Activated T-helper 1 cell treated with Interleukin-2 at 50 U/mL for 16 hours (primary cell): ENCODE results near the gene CABLES2.

Experiments used
- DNase-seq: peaks from one replicate; pipeline ENCODE4 v3.0.0-alpha.2; 2020; ENCODE audit warnings: low read depth

CABLES2 gene

GRCh38 chr20:62405108-62405980 lies 1.7 kb downstream of the CABLES2 start:
- DNase-seq, result no peak

GRCh38 chr20:62404761-62405107 lies 2.4 kb downstream of the CABLES2 start:
- DNase-seq, result no peak

- DNase-seq, result no peak
These were observed 2.9 kb downstream of the CABLES2 start for GRCh38 chr20:62404112-62404665.

GRCh38 chr20:62403331-62403730 lies 3.8 kb downstream of the CABLES2 start:
- no peak for DNase-seq

GRCh38 chr20:62402456-62403150 lies 4.5 kb downstream of the CABLES2 start:
- DNase-seq, result no peak

GRCh38 chr20:62401331-62401779 lies 5.7 kb downstream of the CABLES2 start:
- DNase-seq, result no peak

GRCh38 chr20:62400541-62400940 lies 6.5 kb downstream of the CABLES2 start:
- DNase-seq, result no peak

- DNase-seq, result no peak
These were observed 7.1 kb downstream of the CABLES2 start for GRCh38 chr20:62400021-62400420.

- DNase-seq, result no peak
These were observed 8.8 kb downstream of the CABLES2 start for GRCh38 chr20:62398120-62398821.

GRCh38 chr20:62396367-62397239 lies 10.5 kb downstream of the CABLES2 start:
- no peak for DNase-seq

GRCh38 chr20:62395311-62396242 lies 11.5 kb downstream of the CABLES2 start:
- DNase-seq, result no peak

GRCh38 chr20:62394248-62395245 lies 12.5 kb downstream of the CABLES2 start:
- no peak for DNase-seq

- DNase-seq, result no peak
These were observed 13.3 kb downstream of the CABLES2 start for GRCh38 chr20:62393830-62394229.

GRCh38 chr20:62393335-62393665 lies 13.8 kb downstream of the CABLES2 start:
- no peak for DNase-seq

GRCh38 chr20:62392621-62393334 lies 14.3 kb downstream of the CABLES2 start:
- DNase-seq, result no peak

- no peak for DNase-seq
These were observed 15.0 kb downstream of the CABLES2 start for GRCh38 chr20:62392077-62392418.

- no peak for DNase-seq
These were observed 15.7 kb downstream of the CABLES2 start for GRCh38 chr20:62391165-62392076.
